ENCODE results near the gene GNAT2.
"Not testable (repeated sequence)": the region's sequence is repeated elsewhere in the genome, so short reads cannot be mapped to it uniquely, and the experiment has no call there.

The GNAT2 gene
- total RNA-seq = 0 to 2.4 (median 0.33) reads per million in 9 experiments

DNA sequence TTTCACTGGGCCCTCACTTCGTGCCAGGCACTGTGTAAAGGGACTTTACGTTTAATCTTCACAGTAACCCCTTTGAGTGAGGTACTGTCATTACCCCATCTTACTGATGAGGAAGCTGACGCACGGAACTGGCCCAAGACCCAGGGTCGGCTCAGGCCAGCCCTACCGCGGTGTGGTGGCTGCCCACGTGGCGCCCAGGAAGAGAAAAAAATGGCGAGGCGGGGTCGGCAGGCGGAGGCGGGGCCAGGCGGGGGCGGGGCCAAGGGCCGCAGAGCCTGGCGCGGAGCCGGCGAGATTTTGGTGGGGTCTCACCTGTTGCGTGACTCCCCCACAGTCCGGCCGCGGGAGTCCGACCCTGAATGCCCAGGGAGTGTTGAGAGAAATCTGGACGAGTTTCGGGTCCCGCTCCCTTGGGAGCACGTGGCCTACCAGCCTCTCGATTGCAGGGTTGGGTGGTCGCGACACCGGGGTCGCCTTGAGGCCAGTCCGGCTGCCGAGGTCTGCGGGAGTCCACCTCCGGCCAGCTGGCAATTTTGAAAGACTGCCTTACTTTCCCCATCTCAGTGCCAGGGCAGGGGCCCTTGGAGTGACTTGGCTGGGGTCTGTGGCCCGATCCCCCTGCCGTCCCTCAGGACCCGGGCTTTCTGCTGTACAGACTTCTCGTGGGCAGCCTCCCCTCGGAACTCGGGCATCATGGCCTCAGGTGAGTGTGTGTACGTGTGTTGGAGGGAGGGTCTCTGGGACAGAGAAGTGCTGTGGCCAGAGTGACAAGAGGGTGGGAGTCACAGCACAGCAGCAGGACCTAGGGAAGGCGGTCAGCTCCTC lies at the start of gene GNAT2, which contains the start of gene AMPD2:
GNAT2 (minus strand) TSS at position 41 of the 825 bp plus-strand sequence. CDS start 6,746 bp downstream, outside the sequence.
AMPD2 (plus strand) TSS at position 262 of the 825 bp plus-strand sequence. CDS start 1,339 bp downstream, outside the sequence.
- Mint-ChIP-seq H3K9me3 (no peaks in the 10 kb centered on the region), H3K27ac (peak within 1 kb of the TSS; percentile 96 to 97), H3K4me1 (ENCODE audit: low read depth in 2 of 2) (peaks cover 49 to 68% of the 10 kb centered on the region in 2 donors), H3K27me3 (no peaks in the 10 kb centered on the region), H3K4me3 (peak within 1 kb of the TSS; percentile 90 to 93), H3K36me3 (ENCODE audit: insufficient read depth) (peaks cover 40% of the 10 kb centered on the region)
- DNase-seq = peak; percentile 60 to 73 (median 73)
- peak; percentile 62 for ATAC-seq (replicated peaks)

DNA sequence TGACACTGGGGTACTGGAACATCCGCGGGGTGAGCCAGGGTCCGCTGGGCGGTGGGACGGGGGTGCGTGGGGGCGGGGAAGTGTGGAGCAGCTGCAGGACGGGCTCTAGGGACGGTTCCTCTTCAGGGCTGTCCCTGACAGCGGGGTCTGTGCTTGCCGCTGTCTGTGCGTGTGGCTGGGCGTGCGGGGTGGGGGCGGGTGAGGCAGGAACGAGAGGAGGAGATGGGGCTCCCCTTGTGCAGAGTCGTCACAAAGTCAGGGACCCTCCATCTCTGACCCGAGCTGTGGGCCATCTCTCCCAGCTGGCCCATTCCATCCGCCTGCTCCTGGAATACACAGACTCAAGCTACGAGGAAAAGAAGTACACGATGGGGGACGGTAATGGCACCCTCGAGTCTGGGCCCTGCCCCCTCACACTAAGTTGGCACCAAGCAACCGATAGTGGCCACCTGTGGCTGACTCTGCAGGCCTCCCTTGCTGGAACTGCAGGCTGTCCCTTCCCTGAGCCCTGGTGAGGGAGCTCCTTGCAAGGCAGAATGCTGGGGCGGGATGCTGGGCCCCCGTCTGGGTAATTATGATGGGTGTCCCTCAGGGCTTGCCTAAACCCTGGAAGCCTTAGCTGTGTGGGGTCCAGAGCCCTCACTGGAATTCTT lies 48.8 kb upstream of the GNAT2 start:
- Mint-ChIP-seq H3K4me1 (ENCODE audit: low read depth in 2 of 2) (peaks cover 6 to 13% of the 10 kb centered on the region in 2 donors), H3K9me3 (no peaks in the 10 kb centered on the region), H3K36me3 (ENCODE audit: insufficient read depth) (peaks cover 3% of the 10 kb centered on the region), H3K27ac (no peak overlapping the region), H3K27me3 (no peaks in the 10 kb centered on the region), H3K4me3 (peak overlapping the region; percentile 47 to 54)
- DNase-seq (no peak), ATAC-seq (replicated peaks) (no peak)

DNA sequence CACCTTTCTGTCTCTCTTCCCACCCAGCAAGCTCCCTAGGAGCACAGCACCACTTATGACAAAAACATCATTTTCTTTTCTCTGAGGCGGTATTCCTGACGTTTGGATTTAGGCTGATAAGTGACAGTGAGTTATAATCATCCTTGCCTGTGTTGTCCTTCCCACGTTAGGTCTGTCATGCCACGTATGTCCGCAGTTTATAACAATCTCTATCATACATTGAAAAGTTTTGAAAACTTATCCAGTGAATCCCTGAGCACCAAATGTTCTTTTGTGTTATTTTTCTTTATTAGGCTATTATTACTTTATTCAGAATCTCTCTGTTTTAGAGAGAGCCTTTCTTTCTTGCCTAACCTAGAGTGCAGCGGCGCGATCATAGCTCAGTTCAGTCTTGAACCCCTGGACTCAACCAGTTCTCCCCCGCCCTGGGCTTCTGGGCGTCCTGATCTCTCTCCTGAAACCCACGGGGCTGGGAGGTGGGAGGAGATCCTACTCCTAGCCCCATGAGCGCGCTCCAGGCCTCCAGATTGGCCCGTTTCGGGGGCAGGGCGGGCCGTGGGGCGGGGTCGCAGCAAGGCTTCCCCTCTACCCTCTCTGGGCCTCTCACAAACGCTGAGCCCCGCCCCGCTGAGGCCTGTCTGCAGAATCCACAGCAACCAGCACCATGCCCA lies 48.2 kb upstream of the GNAT2 start, which contains the start of gene GSTM2:
GSTM2 (plus strand) TSS at position 606 of the 671 bp plus-strand sequence; CDS start at position 665, 59 bp downstream.
- H3K4me3 Mint-ChIP-seq = peak within 1 kb of the TSS; percentile 47 to 54
- peak within 1 kb of the TSS in 1 of 2 donors; percentile 35 for H3K27ac Mint-ChIP-seq
- no peak for DNase-seq

DNA sequence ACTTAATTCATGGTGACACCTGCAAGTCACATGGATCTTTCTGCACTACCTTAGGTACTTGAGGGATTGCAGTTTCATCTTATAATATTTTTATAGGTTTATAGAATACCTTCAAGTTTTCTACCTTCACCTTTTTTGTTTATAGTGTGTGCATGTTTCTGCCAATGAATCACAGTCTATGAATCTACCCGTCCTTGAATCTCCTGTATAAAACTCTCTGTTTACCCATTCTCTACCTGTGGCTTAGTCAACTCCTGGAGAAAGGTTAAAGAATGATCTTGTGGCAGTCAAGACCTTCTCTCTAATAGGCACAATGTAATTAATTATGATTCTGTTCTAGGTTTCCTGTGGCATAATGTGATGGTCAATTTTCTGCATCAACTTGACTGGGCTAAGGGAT lies 45.3 kb upstream of the GNAT2 start:
- peaks cover 0 to 7% of the 10 kb centered on the region in 2 donors for H3K4me1 Mint-ChIP-seq (ENCODE audit: low read depth in 2 of 2)

More for the DNA sequence above, 48.2 kb upstream of the GNAT2 start, which contains the start of gene GSTM2:
- no peaks in the 10 kb centered on the region for H3K27me3 Mint-ChIP-seq
- H3K9me3 Mint-ChIP-seq = no peaks in the 10 kb centered on the region
- H3K36me3 Mint-ChIP-seq (ENCODE audit: insufficient read depth) = peaks cover 3% of the 10 kb centered on the region
- peaks cover 6 to 13% of the 10 kb centered on the region in 2 donors for H3K4me1 Mint-ChIP-seq (ENCODE audit: low read depth in 2 of 2)
- ATAC-seq (replicated peaks) = peak; percentile 82

GRCh38 chr1:109661391-109661790 lies 42.0 kb upstream of the GNAT2 start:
- H3K27me3 Mint-ChIP-seq = no peaks in the 10 kb centered on the region
- H3K36me3 Mint-ChIP-seq (ENCODE audit: insufficient read depth) = peaks cover 2% of the 10 kb centered on the region
- no peak for ATAC-seq (replicated peaks)
- H3K4me1 Mint-ChIP-seq (ENCODE audit: low read depth in 2 of 2) = peaks cover 0 to 7% of the 10 kb centered on the region in 2 donors
- no peak overlapping the region for H3K4me3 Mint-ChIP-seq
- no peaks in the 10 kb centered on the region for H3K9me3 Mint-ChIP-seq
- no peak for DNase-seq
- peak overlapping the region in 1 of 2 donors; percentile 18 for H3K27ac Mint-ChIP-seq

More for the DNA sequence above, 45.3 kb upstream of the GNAT2 start:
- no peaks in the 10 kb centered on the region for H3K9me3 Mint-ChIP-seq
- ATAC-seq (replicated peaks) = no peak
- peaks cover 3% of the 10 kb centered on the region for H3K36me3 Mint-ChIP-seq (ENCODE audit: insufficient read depth)
- H3K27me3 Mint-ChIP-seq = no peaks in the 10 kb centered on the region
- H3K4me3 Mint-ChIP-seq = no peak overlapping the region
- DNase-seq = no peak
- H3K27ac Mint-ChIP-seq = no peak overlapping the region

GRCh38 chr1:109660691-109661026 lies 41.2 kb upstream of the GNAT2 start:
- not testable (repeated sequence) for ATAC-seq (replicated peaks); H3K9me3 Mint-ChIP-seq; H3K27ac Mint-ChIP-seq; H3K36me3 Mint-ChIP-seq (ENCODE audit: insufficient read depth); DNase-seq; H3K4me3 Mint-ChIP-seq; H3K27me3 Mint-ChIP-seq
- peaks cover 4 to 14% of the 10 kb centered on the region in 2 donors for H3K4me1 Mint-ChIP-seq (ENCODE audit: low read depth in 2 of 2)

DNA sequence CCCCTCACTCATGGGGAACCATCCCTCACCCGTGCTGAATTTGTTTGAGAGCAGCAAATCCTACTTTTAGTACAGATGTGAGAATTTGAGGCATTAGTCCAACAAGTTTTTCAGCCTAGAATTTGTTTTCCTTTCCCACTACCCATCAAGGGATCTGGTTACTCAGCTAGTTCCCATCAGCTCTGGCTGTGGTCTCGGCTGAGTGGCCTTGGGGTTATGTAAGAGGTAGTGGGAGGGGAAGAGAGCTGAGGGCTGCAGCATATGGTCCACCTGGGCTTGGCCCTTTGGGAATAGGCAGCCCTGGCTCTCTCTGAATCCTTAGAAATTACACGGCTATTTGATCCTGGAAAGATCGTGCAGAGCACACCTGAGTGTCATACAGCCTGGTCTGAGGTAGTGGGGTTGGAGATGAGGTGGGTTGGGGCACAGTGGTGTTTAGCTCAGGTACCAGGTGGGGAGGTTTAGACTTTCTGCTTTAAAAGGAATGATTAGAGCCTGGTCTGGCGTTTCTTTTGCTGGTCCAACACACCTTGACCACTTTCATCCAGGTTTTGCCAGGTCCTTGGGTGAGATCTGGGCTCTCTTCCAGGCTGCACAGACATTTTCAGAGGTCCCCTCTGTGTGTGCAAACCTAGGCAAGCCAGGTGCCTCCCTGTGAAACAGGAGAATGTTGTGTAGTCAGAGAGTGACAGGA lies 40.7 kb upstream of the GNAT2 start:
- Mint-ChIP-seq H3K27me3 (no peaks in the 10 kb centered on the region), H3K36me3 (ENCODE audit: insufficient read depth) (peaks cover 4% of the 10 kb centered on the region), H3K4me1 (ENCODE audit: low read depth in 2 of 2) (peaks cover 4 to 19% of the 10 kb centered on the region in 2 donors), H3K9me3 (no peaks in the 10 kb centered on the region), H3K27ac (peak overlapping the region in 1 of 2 donors; percentile 24), H3K4me3 (no peak overlapping the region)
- no peak for ATAC-seq (replicated peaks)
- no peak for DNase-seq

GRCh38 chr1:109659145-109659544 lies 39.7 kb upstream of the GNAT2 start:
- Mint-ChIP-seq H3K27ac (no peak overlapping the region), H3K36me3 (ENCODE audit: insufficient read depth) (peaks cover 6% of the 10 kb centered on the region), H3K4me3 (no peak overlapping the region), H3K9me3 (no peaks in the 10 kb centered on the region), H3K4me1 (ENCODE audit: low read depth in 2 of 2) (peaks cover 4 to 22% of the 10 kb centered on the region in 2 donors), H3K27me3 (peaks cover 0 to 4% of the 10 kb centered on the region in 2 donors)
- ATAC-seq (replicated peaks) (no peak), DNase-seq (no peak)

DNA sequence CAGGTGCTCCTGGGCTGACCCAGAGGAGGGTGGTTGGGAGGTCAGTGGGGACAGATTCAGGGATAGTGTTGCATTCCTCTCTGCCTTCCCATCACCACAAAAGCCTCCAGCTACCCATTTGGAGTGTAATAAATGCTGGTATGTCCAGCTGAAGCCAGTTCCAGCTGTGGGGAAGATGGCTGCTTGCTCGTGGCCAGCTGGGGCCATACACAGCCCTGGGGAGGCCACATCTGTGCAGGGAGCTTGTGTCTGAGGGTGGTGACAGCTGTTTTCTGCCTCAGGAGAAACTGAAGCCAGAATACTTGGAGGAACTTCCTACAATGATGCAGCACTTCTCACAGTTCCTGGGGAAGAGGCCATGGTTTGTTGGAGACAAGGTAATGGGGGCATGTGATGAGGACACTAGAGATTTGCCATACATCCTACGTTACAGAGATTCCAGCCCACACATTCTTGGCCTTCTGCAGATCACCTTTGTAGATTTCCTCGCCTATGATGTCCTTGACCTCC lies 39.2 kb upstream of the GNAT2 start:
- peak overlapping the region in 1 of 2 donors; percentile 39 for H3K27ac Mint-ChIP-seq
- H3K4me3 Mint-ChIP-seq = no peak overlapping the region

DNA sequence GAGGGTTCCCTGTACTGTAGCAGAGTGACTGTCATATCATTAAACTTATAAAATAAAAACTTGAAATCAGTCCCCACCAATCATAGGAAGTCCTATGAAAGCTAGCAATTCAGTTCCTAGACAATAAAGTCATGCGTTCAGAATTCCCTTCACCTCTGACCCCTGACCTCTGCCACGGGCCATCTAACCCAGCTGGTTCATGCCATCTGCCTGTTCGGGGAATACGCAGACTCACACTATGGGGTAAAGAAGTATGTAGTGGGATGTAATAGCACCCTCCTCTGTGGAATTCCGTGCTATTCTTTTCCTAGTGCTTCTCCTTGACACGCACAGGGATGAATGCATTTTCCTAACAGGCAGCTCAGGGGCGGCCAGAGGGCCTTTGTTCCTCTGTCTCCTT lies 38.6 kb upstream of the GNAT2 start:
- H3K4me1 Mint-ChIP-seq (ENCODE audit: low read depth in 2 of 2) = peaks cover 4 to 22% of the 10 kb centered on the region in 2 donors

More for the DNA sequence above, 39.2 kb upstream of the GNAT2 start:
- peaks cover 6% of the 10 kb centered on the region for H3K36me3 Mint-ChIP-seq (ENCODE audit: insufficient read depth)
- peaks cover 4 to 22% of the 10 kb centered on the region in 2 donors for H3K4me1 Mint-ChIP-seq (ENCODE audit: low read depth in 2 of 2)
- DNase-seq (no peak), ATAC-seq (replicated peaks) (no peak)
- H3K9me3 Mint-ChIP-seq = no peaks in the 10 kb centered on the region
- peaks cover 0 to 4% of the 10 kb centered on the region in 2 donors for H3K27me3 Mint-ChIP-seq

DNA sequence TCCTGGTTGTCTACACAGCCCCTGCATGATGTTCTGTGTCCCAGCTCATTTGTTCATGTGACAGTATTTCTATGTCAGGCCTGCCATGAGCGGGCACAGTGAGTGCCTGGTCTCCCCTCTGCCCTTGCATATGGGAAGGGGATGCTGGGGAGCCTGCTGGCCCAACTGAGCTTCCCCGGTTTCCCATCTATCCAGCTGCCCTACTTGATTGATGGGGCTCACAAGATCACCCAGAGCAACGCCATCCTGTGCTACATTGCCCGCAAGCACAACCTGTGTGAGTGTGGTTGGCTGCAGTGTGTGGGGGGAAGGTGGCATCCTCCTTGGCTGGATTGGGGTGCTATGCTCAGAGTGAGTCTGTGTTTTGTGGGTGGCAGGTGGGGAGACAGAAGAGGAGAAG lies 38.0 kb upstream of the GNAT2 start:
- Mint-ChIP-seq H3K36me3 (ENCODE audit: insufficient read depth) (peaks cover 6% of the 10 kb centered on the region), H3K27ac (peak overlapping the region in 1 of 2 donors; percentile 76), H3K9me3 (no peaks in the 10 kb centered on the region), H3K4me1 (ENCODE audit: low read depth in 2 of 2) (peaks cover 4 to 22% of the 10 kb centered on the region in 2 donors), H3K4me3 (peak overlapping the region; percentile 91), H3K27me3 (peaks cover 4 to 5% of the 10 kb centered on the region in 2 donors)
- ATAC-seq (replicated peaks) = no peak
- DNase-seq = no peak

More for the DNA sequence above, 38.6 kb upstream of the GNAT2 start:
- peaks cover 6% of the 10 kb centered on the region for H3K36me3 Mint-ChIP-seq (ENCODE audit: insufficient read depth)
- no peaks in the 10 kb centered on the region for H3K9me3 Mint-ChIP-seq
- ATAC-seq (replicated peaks) = no peak
- peaks cover 4 to 5% of the 10 kb centered on the region in 2 donors for H3K27me3 Mint-ChIP-seq
- H3K27ac Mint-ChIP-seq = peak overlapping the region; percentile 39 to 76
- no peak for DNase-seq
- no peak overlapping the region for H3K4me3 Mint-ChIP-seq
